Aorta (tissue), 5 donors: ENCODE results near the gene MDGA2. TPM values are rescaled to one million over a fixed set of nuclear protein-coding genes. Genes with fewer than 3 reads are reported as not detected.

Experiments
- ATAC-seq: fragments of 200-7000 bp; cut with Tn5 transposase; one replicate; pipeline ENCODE4 v1.9.1; 2022; ENCODE audit warnings: moderate library complexity; ENCODE audit not compliant: low FRiP score
- DNase-seq, 2 donors: peaks; one replicate each; pipeline ENCODE4 v3.0.0-alpha.2; 2020
- H3K27ac ChIP-seq, 2 donors: one replicate each; pipeline ENCODE4 v1.5.1; 2013; ENCODE audit warnings: low read length in 2 of 2, mild to moderate bottlenecking in 2 of 2, moderate library complexity in 2 of 2, control low read depth in 1 of 2, inconsistent platforms in 1 of 2, low read depth in 1 of 2
- H3K27me3 ChIP-seq, 2 donors: one replicate each; pipeline ENCODE4 v1.6.1; 2013; ENCODE audit warnings: control low read depth in 1 of 2, low read length in 1 of 2, mild to moderate bottlenecking in 1 of 2, moderate library complexity in 1 of 2; ENCODE audit not compliant: insufficient read depth in 2 of 2, control insufficient read depth in 1 of 2
- H3K36me3 ChIP-seq, 2 donors: one replicate each; pipeline ENCODE4 v1.6.1; 2013; ENCODE audit warnings: control low read depth in 1 of 2, low read length in 1 of 2, mild to moderate bottlenecking in 1 of 2; ENCODE audit not compliant: insufficient read depth in 2 of 2, control insufficient read depth in 1 of 2
- H3K4me1 ChIP-seq, 2 donors: one replicate each; pipeline ENCODE4 v1.6.1; 2013; ENCODE audit warnings: low read length in 2 of 2, control low read depth in 1 of 2, mild to moderate bottlenecking in 1 of 2, moderate library complexity in 1 of 2; ENCODE audit not compliant: insufficient read depth in 2 of 2, control insufficient read depth in 1 of 2
- H3K4me3 ChIP-seq, 2 donors: one replicate each; pipeline ENCODE4 v1.5.1; 2013; ENCODE audit warnings: low read length in 2 of 2, control low read depth in 1 of 2, mild to moderate bottlenecking in 1 of 2
- H3K9me3 ChIP-seq: one replicate; pipeline ENCODE4 v1.6.1; 2013; ENCODE audit warnings: mild to moderate bottlenecking, low read length; ENCODE audit not compliant: control insufficient read depth
- WGBS, 2 donors: extraction: QIAGEN DNeasy Blood & Tissue Kit; methylation state at CpG; one replicate each; pipeline ENCODE4 v1.1.7; 2013; 5-methylcytosine and 5-hydroxymethylcytosine counted together
- intact Hi-C, 2 donors: fragments of 100-400 bp; cut with DNase I; formaldehyde crosslinking; loops; one replicate each; pipeline versions ENCODE4 v1.14.2 to v1.15.0; 2022
- polyA plus RNA-seq, 2 donors: library from polyadenylated mRNA; stranded (reverse); fragments of 200-250 nt; gene quantifications; one replicate each; pipeline ENCODE4 v1.2.3, GENCODE V29; 2013
- total RNA-seq, 2 donors: library from RNA; stranded (reverse); fragmentation: NEBNext Ultra II Directional; extraction: Animal tissue kit (Norgen Biotek cat#: 25700); gene quantifications; one replicate each; pipeline ENCODE4 v1.2.1, GENCODE V29; 2021
- donor health status: healthy with polysubstance abuse.
- donor health status: Bipolar disorder and iron deficiency.
- donor health status: DM: no; HTN: no; CAD: no.
- donor health status: DM: no; HTN: no; CAD: no.
- donor health status: DM: yes; HTN: yes; CAD: no.

MDGA2 gene
- total and polyA plus RNA-seq, 4 donors, result 0.15 TPM; not detected in 3

DNA sequence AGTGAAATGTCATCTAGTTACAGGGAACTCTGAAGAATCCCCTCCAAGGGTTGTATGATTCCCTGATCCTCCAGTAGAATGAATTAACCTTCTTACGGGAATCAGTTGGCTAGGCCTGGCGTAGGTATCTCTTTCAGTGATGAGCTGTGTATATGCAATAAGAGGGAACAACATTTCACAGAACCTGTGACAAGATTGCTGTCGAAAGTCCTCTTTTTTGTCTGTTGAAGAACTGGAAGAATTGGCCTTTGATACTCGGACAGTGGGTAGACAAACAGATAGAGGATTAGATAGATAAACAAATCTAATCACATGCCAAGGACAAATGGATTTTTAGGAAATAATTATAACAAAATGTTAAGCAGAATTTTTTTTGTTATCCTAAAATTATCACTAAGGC, 184.6 kb downstream of the MDGA2 start:
- no peaks in the 10 kb centered on the region for H3K36me3 ChIP-seq
- H3K27ac ChIP-seq, result no peak overlapping the region
- no peak for DNase-seq
- H3K4me3 ChIP-seq, result no peak overlapping the region
- no peaks in the 10 kb centered on the region for H3K9me3 ChIP-seq
- 86 to 92% methylated on average over 4 of the region's 4 CpGs for WGBS, 2 donors
- intact Hi-C loops, result no loop called here
- H3K4me1 ChIP-seq, result no peaks in the 10 kb centered on the region
- no peaks in the 10 kb centered on the region for H3K27me3 ChIP-seq
- no peak for ATAC-seq

DNA sequence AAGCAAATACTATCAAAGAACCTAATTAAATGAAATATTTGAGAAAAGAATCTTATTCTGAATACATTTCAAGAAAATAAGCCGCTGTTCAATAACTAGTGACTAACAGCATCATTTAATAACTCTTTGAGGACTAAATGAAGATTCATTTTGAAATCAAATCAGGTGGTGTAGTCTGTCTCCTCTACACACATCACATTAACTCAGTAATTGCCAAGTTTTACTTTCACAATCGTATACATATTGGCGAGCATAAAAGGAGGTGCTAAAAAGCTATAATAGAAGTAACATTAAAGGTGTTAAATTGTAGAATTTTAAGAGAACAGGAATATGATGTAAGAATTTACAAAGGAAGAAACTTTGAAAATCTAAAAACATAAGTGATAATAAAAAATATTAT, 185.1 kb downstream of the MDGA2 start:
- intact Hi-C loops, result no loop called here
- no peak overlapping the region for H3K27ac ChIP-seq
- DNase-seq, result no peak
- H3K4me1 ChIP-seq, result no peaks in the 10 kb centered on the region
- H3K27me3 ChIP-seq, result no peaks in the 10 kb centered on the region
- no peak for ATAC-seq
- no peaks in the 10 kb centered on the region for H3K9me3 ChIP-seq
- no peaks in the 10 kb centered on the region for H3K36me3 ChIP-seq
- H3K4me3 ChIP-seq, result no peak overlapping the region
- 57 to 59% methylated on average over 3 of the region's 3 CpGs for WGBS, 2 donors

DNA sequence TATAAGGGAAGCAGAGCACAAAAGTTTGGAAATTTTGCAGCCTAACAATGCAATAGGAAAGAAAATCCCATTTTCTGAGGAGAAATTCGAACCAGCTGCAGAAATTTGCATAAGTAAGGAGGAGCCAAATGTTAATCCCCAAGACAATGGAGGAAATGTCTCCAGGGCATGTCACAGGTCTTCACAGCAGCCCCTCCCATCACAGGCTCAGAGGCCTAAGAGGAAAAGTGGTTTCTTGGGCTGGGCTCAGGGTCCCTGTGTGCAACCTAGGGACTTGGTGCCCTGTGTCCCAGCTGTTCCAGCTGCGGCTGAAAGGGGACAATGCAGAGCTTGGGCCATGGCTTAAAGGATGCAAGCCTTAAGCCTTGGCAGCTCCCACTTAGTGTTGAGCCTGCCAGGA, 190.0 kb downstream of the MDGA2 start:
- DNase-seq (no peak), ATAC-seq (no peak)
- Histone ChIP-seq H3K4me1 (no peaks in the 10 kb centered on the region), H3K27ac (no peak overlapping the region), H3K9me3 (no peaks in the 10 kb centered on the region), H3K27me3 (no peaks in the 10 kb centered on the region), H3K36me3 (no peaks in the 10 kb centered on the region), H3K4me3 (no peak overlapping the region)
- WGBS, 2 donors, result 78 to 80% methylated on average over 2 of the region's 2 CpGs
- intact Hi-C loops, result no loop called here

DNA sequence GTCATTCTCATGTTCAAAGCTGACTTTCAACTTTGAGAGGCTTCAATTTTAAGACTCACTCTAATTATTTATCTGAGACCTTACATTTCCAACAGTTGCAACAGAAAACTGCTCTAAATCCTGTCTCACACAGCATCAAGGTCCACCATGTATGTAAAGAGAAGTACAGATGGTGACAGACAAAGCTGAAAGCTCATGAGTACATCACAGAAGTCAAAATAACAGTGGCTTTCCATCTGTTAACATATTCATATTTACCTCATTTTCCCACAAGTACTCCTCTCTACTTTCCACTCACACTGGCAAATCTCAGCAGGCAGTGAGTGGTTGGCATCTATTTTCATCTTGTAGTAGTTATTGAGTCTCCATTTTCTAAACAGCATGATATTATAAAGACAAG, 192.0 kb downstream of the MDGA2 start:
- no peaks in the 10 kb centered on the region for H3K36me3 ChIP-seq
- no peak for DNase-seq
- H3K27me3 ChIP-seq, result no peaks in the 10 kb centered on the region
- ATAC-seq, result no peak
- H3K4me3 ChIP-seq, result no peak overlapping the region
- intact Hi-C loops, result no loop called here
- no peaks in the 10 kb centered on the region for H3K9me3 ChIP-seq
- no peak overlapping the region for H3K27ac ChIP-seq
- H3K4me1 ChIP-seq, result no peaks in the 10 kb centered on the region

DNA sequence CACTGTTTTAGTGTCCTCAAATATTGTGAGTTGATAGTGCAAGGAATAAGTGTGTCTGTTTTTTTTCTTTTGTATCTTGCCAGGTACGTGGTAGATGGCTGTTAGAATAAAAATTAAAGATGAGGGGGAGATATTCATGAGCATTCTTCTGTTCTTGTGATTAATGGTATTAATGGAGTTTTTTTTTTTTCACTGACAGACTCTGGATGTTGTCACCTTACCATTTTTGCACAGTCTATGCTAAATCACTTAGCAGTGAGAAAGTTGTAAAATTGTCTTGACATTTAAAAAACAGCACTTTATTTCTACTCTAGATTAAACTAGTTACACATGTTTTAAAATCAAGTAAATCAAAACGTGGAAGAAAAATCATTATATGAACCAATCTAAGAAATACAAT, 204.3 kb downstream of the MDGA2 start:
- 34 to 44% methylated on average over 2 of the region's 2 CpGs for WGBS, 2 donors
- no peak overlapping the region for H3K27ac ChIP-seq
- H3K4me3 ChIP-seq, result no peak overlapping the region
- no peaks in the 10 kb centered on the region for H3K9me3 ChIP-seq
- DNase-seq, result no peak
- no peaks in the 10 kb centered on the region for H3K27me3 ChIP-seq
- ATAC-seq, result no peak
- no peaks in the 10 kb centered on the region for H3K36me3 ChIP-seq
- intact Hi-C loops, result no loop called here
- no peaks in the 10 kb centered on the region for H3K4me1 ChIP-seq

DNA sequence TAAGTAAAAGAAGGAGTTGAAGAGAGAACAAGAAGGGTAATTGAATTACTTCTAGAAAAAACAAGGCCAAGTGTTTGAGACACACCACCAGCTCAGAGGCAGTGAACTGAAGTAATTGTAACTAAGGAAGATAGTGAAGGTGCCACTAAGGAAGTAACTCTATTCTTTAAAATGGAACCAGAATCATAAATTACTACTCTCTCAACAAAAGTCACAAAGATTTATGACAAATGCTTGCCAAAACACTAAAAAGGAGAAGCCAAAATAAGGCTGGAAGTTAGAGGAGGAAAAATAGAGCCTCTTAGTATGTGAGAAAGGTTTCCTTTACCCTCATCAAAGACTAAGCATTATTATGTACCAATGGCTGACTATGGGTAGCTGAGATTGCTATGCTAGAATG, 208.5 kb downstream of the MDGA2 start:
- DNase-seq (no peak), ATAC-seq (no peak)
- Histone ChIP-seq H3K36me3 (no peaks in the 10 kb centered on the region), H3K27me3 (no peaks in the 10 kb centered on the region), H3K4me1 (no peaks in the 10 kb centered on the region), H3K27ac (no peak overlapping the region), H3K9me3 (no peaks in the 10 kb centered on the region), H3K4me3 (no peak overlapping the region)
- intact Hi-C loops, result no loop called here

DNA sequence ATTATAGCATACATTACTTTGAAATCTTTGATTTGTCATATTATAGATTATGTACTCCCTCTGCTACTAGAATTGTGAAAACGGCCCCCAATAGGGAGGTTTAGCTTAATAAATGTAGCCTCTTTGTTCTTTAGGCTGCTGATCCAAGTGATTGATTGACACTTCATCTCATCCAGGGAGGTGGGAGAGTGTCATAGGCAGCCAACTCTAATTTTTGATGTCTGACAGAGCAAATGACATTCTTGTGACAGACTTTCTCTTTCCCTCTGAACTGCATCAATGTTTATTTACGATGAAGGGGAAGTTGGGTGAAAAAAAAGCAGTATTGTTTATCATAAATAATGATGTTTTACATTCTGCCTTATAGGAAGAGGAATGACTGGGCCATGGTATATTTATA, 221.4 kb downstream of the MDGA2 start:
- DNase-seq, result no peak
- H3K27ac ChIP-seq, result no peak overlapping the region
- intact Hi-C loops, result no loop called here
- ATAC-seq, result no peak
- WGBS, 2 donors, result 73 to 86% methylated on average over 2 of the region's 2 CpGs
- no peaks in the 10 kb centered on the region for H3K36me3 ChIP-seq
- H3K4me3 ChIP-seq, result no peak overlapping the region
- H3K4me1 ChIP-seq, result no peaks in the 10 kb centered on the region
- H3K9me3 ChIP-seq, result no peaks in the 10 kb centered on the region
- H3K27me3 ChIP-seq, result no peaks in the 10 kb centered on the region

DNA sequence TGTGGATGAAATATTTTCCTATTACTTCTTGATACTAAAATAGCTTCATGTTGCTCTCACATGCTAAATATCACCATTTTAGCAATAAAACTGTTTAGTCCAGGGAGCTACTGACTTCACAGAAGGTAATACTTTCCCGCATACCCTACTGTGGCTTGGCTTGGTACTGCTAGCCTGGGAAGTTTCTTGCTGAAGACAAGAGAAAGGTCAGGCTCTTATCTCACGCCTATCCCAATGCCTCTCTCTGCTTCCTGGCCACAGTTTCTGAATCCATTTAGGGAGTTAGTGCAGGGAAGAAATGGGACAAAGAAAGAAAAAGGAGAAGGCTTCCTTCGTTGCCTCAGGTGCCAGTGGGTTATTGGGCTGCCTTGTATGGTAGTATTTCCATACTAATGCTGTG, 228.3 kb downstream of the MDGA2 start:
- intact Hi-C loops, result no loop called here
- ATAC-seq (no peak), DNase-seq (no peak)
- WGBS, 2 donors, result 73 to 90% methylated on average over 3 of the region's 3 CpGs
- no peak overlapping the region for H3K27ac ChIP-seq
- no peaks in the 10 kb centered on the region for H3K27me3 ChIP-seq
- H3K4me3 ChIP-seq, result no peak overlapping the region
- H3K36me3 ChIP-seq, result no peaks in the 10 kb centered on the region
- peaks cover 4% of the 10 kb centered on the region for H3K9me3 ChIP-seq
- H3K4me1 ChIP-seq, result no peaks in the 10 kb centered on the region

DNA sequence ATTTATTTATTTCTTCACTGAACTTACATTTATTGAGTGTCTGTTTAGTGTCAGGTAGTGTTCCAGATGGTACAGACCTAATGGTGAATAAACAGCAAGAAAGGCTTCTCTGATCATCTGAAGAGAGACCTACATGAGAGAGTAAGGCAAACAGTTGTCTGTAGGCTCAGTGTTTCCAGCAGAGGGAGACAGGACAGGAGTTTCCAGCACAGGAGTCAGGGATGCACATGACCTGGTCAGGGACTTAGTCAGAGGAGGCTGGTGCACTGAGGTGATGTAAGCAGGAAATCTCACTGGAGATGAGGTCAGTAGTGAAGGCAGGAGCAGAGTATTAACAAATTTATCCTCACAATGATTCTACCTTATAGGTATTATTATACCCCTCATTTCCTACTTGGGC, 233.2 kb downstream of the MDGA2 start:
- intact Hi-C loops, result no loop called here
- DNase-seq (no peak), ATAC-seq (no peak)
- peaks cover 3% of the 10 kb centered on the region for H3K9me3 ChIP-seq
- no peak overlapping the region for H3K27ac ChIP-seq
- H3K4me1 ChIP-seq, result no peaks in the 10 kb centered on the region
- H3K36me3 ChIP-seq, result no peaks in the 10 kb centered on the region
- no peak overlapping the region for H3K4me3 ChIP-seq
- no peaks in the 10 kb centered on the region for H3K27me3 ChIP-seq

DNA sequence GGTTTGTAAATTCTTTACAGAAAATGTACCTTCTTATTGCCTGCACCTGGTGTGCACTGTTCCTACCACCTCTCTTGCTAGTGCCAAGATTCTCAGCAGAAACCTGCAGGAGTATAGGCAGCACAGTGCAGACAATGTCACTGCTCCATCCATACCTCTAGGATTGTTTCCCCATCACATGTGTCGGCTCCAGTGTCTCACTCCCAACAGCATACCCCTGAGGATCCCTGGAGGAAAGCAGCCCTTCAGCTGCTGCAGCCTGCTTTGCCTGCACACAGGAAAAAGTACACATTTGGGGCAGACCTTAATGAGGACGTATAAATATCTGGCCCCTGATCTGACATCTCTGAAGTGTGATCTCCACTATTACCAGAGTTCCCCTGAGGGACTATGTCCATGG, 235.5 kb downstream of the MDGA2 start:
- 47 to 49% methylated on average over 2 of the region's 2 CpGs for WGBS, 2 donors
- H3K27me3 ChIP-seq, result no peaks in the 10 kb centered on the region
- intact Hi-C loops, result no loop called here

More for the DNA sequence above, 235.5 kb downstream of the MDGA2 start:
- H3K4me1 ChIP-seq, result no peaks in the 10 kb centered on the region
- no peak for ATAC-seq
- peaks cover 2% of the 10 kb centered on the region for H3K9me3 ChIP-seq
- no peak overlapping the region for H3K4me3 ChIP-seq
- H3K27ac ChIP-seq, result no peak overlapping the region
- DNase-seq, result no peak
- no peaks in the 10 kb centered on the region for H3K36me3 ChIP-seq
